Endothelial cell of umbilical vein (primary cell): Measurements from ENCODE around the gene DAB2IP. TPM values are rescaled to one million over a fixed set of nuclear protein-coding genes. Genes with fewer than 3 reads are reported as not detected.
"Not testable (repeated sequence)": the region's sequence is repeated elsewhere in the genome, so short reads cannot be mapped to it uniquely, and the experiment has no call there.

ENCODE experiments used
- BruUV-seq: library from RNA; stranded (reverse); fragments of 400-500 nt; replicated peaks from 2 replicates; lab custom pipeline; 2021; lab: Mats Ljungman, UMichigan
- CTCF ChIA-PET: fragments of 300-600, 350-600 bp; sonication (Branson Sonifier 250); formaldehyde crosslinking; loops from one replicate; lab custom pipeline; 2021; ENCODE audit warnings: antibody characterized with exemption, inconsistent platforms; lab: Charles Lee
- POLR2A ChIA-PET: fragments of 300-600, 350-600 bp; sonication (Branson Sonifier 250); formaldehyde crosslinking; loops from one replicate; lab custom pipeline; 2021; ENCODE audit warnings: antibody characterized with exemption, inconsistent platforms; lab: Charles Lee
- DNase-seq: peaks from one replicate; pipeline ENCODE4 v3.0.0-alpha.2; 2011; ENCODE audit warnings: low read depth, low spot score
- FAIRE-seq: peaks from 2 replicates; lab custom pipeline; 2011; peaks lifted over from hg19 to GRCh38; lab: Jason Lieb, UNC
- H2AFZ ChIP-seq: 2 replicates; pipeline ENCODE4 v1.6.0; 2012; ENCODE audit warnings: low read depth, low read length, control low read depth, inconsistent platforms
- H3K27ac ChIP-seq: 2 replicates; pipeline ENCODE4 v1.5.1; 2011; ENCODE audit warnings: low read depth, mild to moderate bottlenecking, control low read depth, low read length, moderate library complexity; ENCODE audit not compliant: insufficient read depth
- H3K27me3 ChIP-seq, 2 experiments: 2 replicates each; pipeline versions ENCODE4 v1.6.0 to v1.6.1; 2011; ENCODE audit warnings: low read length in 2 of 2, mixed read lengths in 1 of 2; ENCODE audit not compliant: control insufficient read depth in 2 of 2, insufficient read depth in 2 of 2
- H3K36me3 ChIP-seq, 2 experiments: 2 replicates in 1 of 2; 3 replicates in 1 of 2; pipeline ENCODE4 v1.5.1; 2011; ENCODE audit warnings: low read length in 2 of 2, mild to moderate bottlenecking in 1 of 2, moderate library complexity in 1 of 2; ENCODE audit not compliant: control insufficient read depth in 2 of 2, insufficient read depth in 2 of 2; ENCODE audit errors: extremely low read depth in 1 of 2
- H3K4me1 ChIP-seq: 3 replicates; pipeline ENCODE4 v1.5.1; 2011; ENCODE audit warnings: mild to moderate bottlenecking, low read length; ENCODE audit not compliant: control insufficient read depth, insufficient read depth; ENCODE audit errors: extremely low read depth
- H3K4me2 ChIP-seq: 2 replicates; pipeline ENCODE4 v1.6.1; 2011; ENCODE audit warnings: low read length, control low read depth, mixed read lengths; ENCODE audit not compliant: insufficient read depth
- H3K4me3 ChIP-seq, 3 experiments: fragments of 200-600 bp in 1 of 3; sonication (generic), shearing (Covaris generic) in 1 of 3; replicated peaks in 1 of 3; 2 replicates each; pipeline ENCODE4 v1.5.1; 2011 to 2016; ENCODE audit warnings: control low read depth in 3 of 3, low read length in 3 of 3, mild to moderate bottlenecking in 2 of 3, inconsistent platforms in 1 of 3, low read depth in 1 of 3, moderate library complexity in 1 of 3; ENCODE audit not compliant: insufficient read depth in 1 of 3
- H3K79me2 ChIP-seq: 2 replicates; pipeline ENCODE4 v1.6.0; 2012; ENCODE audit warnings: low read length, inconsistent platforms; ENCODE audit not compliant: control insufficient read depth, insufficient read depth
- H3K9ac ChIP-seq: replicated peaks from 2 replicates; pipeline ENCODE3; 2011; ENCODE audit warnings: low read length, control low read depth; ENCODE audit not compliant: insufficient read depth; ENCODE audit errors: extremely low read depth
- H3K9me1 ChIP-seq: replicated peaks from 3 replicates; pipeline ENCODE4 v1.6.0; 2011; ENCODE audit warnings: mild to moderate bottlenecking, low read length; ENCODE audit not compliant: control insufficient read depth, insufficient read depth; ENCODE audit errors: extremely low read depth
- H3K9me3 ChIP-seq: replicated peaks from 2 replicates; pipeline ENCODE4 v1.5.1; 2012; ENCODE audit warnings: low read length, inconsistent platforms; ENCODE audit not compliant: control insufficient read depth, insufficient read depth
- H4K20me1 ChIP-seq: replicated peaks from 2 replicates; pipeline ENCODE3; 2011; ENCODE audit warnings: mild to moderate bottlenecking, low read length; ENCODE audit not compliant: control insufficient read depth, insufficient read depth; ENCODE audit errors: extremely low read depth
- CTCF ChIP-seq, 2 donors: IDR thresholded peaks; 1 replicate in 1 of 2; 2 replicates in 1 of 2; pipeline ENCODE4 v1.5.1; 2011; ENCODE audit warnings: low read length in 2 of 2, mild to moderate bottlenecking in 2 of 2, moderate library complexity in 2 of 2, control low read depth in 1 of 2, inconsistent platforms in 1 of 2, low read depth in 1 of 2; ENCODE audit not compliant: insufficient read depth in 1 of 2; ENCODE audit errors: extremely low read depth in 1 of 2
- EZH2 ChIP-seq: IDR thresholded peaks from 2 replicates; pipeline ENCODE4 v1.6.1; 2012; ENCODE audit warnings: borderline replicate concordance, low read depth, mild to moderate bottlenecking, moderate library complexity, low read length, inconsistent platforms; ENCODE audit not compliant: severe bottlenecking
- FOS ChIP-seq: IDR thresholded peaks from 2 replicates; pipeline ENCODE4 v1.6.1; 2011; ENCODE audit warnings: mild to moderate bottlenecking, low read length, moderate library complexity, borderline replicate concordance; ENCODE audit not compliant: insufficient read depth
- GATA2 ChIP-seq: IDR thresholded peaks from 2 replicates; pipeline ENCODE4 v1.7.0; 2011; ENCODE audit warnings: low read depth, mild to moderate bottlenecking, moderate library complexity, mixed read lengths, low read length; ENCODE audit not compliant: insufficient read length, insufficient read depth
- JUN ChIP-seq: IDR thresholded peaks from 2 replicates; pipeline ENCODE4 v1.6.1; 2011; ENCODE audit warnings: borderline replicate concordance, low read depth; ENCODE audit not compliant: insufficient read length, insufficient read depth
- MAX ChIP-seq: IDR thresholded peaks from 2 replicates; pipeline ENCODE4 v1.6.1; 2011; ENCODE audit not compliant: insufficient read depth, insufficient read length
- MYC ChIP-seq: IDR thresholded peaks from one replicate; pipeline ENCODE4 v1.6.1; 2011; ENCODE audit warnings: mild to moderate bottlenecking, low read depth, low read length
- POLR2A ChIP-seq: IDR thresholded peaks from 2 replicates; pipeline ENCODE4 v1.6.1; 2012; ENCODE audit warnings: low read depth, mild to moderate bottlenecking, control low read depth, low read length
- POLR2AphosphoS5 ChIP-seq: IDR thresholded peaks from 2 replicates; pipeline ENCODE4 v1.6.1; 2012; ENCODE audit warnings: low read depth, mild to moderate bottlenecking, control low read depth, low read length, moderate library complexity; ENCODE audit not compliant: insufficient read depth
- dilution Hi-C: fragments of 300-500 bp; cut with MboI; formaldehyde crosslinking; loops from one replicate; pipeline ENCODE4 v1.15.0; 2019; ENCODE audit warnings: low sequenced_read_pairs; ENCODE audit not compliant: extremely low pct_ligation_motif_present
- intact Hi-C: fragments of 100-400 bp; cut with micrococcal nuclease; formaldehyde crosslinking; loops from one replicate; pipeline ENCODE4 v1.10.0; 2022
- polyA plus RNA-seq, 4 experiments: library from polyadenylated mRNA; depleted of rRNA in 3 of 4; stranded (reverse) in 3 of 4; unstranded in 1 of 4; fragments of >200 nt; gene quantifications; 2 replicates each; pipeline versions ENCODE4 v1.2.1 to v1.2.3, GENCODE V29; 2011 to 2012; ENCODE audit warnings: missing spikeins in 1 of 4
- total RNA-seq: library from RNA; stranded (reverse); gene quantifications from 2 replicates; pipeline ENCODE4 v1.2.3, GENCODE V29; 2021

The DAB2IP gene
- total and polyA plus RNA-seq, 2 donors (not counting 3 experiments of a cell fraction or from before 2014, with no cell fraction given), result 29.2 to 53.6 TPM

- TF ChIP-seq JUN, result no peak
- TF ChIP-seq MYC, result no peak
- TF ChIP-seq GATA2, result no peak
- no peak for TF ChIP-seq MAX
- no peak for TF ChIP-seq FOS
- no peak for TF ChIP-seq POLR2A
- no peak for TF ChIP-seq POLR2AphosphoS5
- no peak for TF ChIP-seq EZH2
- TF ChIP-seq CTCF (IDR thresholded peaks at IDR 0.05; ENCODE audit: extremely low read depth in 1 of 2, insufficient read depth in 1 of 2, low read depth in 1 of 2, low read length in 2 of 2), result no peak
- Histone ChIP-seq H3K9ac (no peak overlapping the region), H3K27ac (no peak overlapping the region)
Measured at GRCh38 chr9:121790841-121791240, 139.4 kb downstream of the DAB2IP start.

GRCh38 chr9:121792476-121792875 is 141.0 kb downstream of the DAB2IP start:
- H3K4me1 ChIP-seq, H3K27ac ChIP-seq, CTCF ChIA-PET, H3K9me3 ChIP-seq, H3K79me2 ChIP-seq, BruUV-seq, DNase-seq, FAIRE-seq, POLR2A ChIA-PET, H3K4me2 ChIP-seq, H3K4me3 ChIP-seq, dilution Hi-C loops, H3K27me3 ChIP-seq, H4K20me1 ChIP-seq, H2AFZ ChIP-seq, H3K9ac ChIP-seq, intact Hi-C loops, H3K9me1 ChIP-seq, H3K36me3 ChIP-seq: not testable (repeated sequence)

More at GRCh38 chr9:121790841-121791240, 139.4 kb downstream of the DAB2IP start:
- H3K9me3 ChIP-seq, result no peaks in the 10 kb centered on the region
- no peaks in the 10 kb centered on the region for H3K9me1 ChIP-seq
- dilution Hi-C loops, result no loop called here
- H2AFZ ChIP-seq, result no peak overlapping the region
- DNase-seq (no peak), FAIRE-seq (no peak)
- H3K36me3 ChIP-seq, result peaks cover 0 to 3% of the 10 kb centered on the region in 2 experiments
- H3K4me3 ChIP-seq, result no peak overlapping the region
- H3K27me3 ChIP-seq, result no peaks in the 10 kb centered on the region
- CTCF ChIA-PET, result no interaction called here
- no peaks in the 10 kb centered on the region for H3K4me1 ChIP-seq
- POLR2A ChIA-PET, result no interaction called here
- no TSS peak for BruUV-seq
- intact Hi-C loops, result no loop called here
- no peaks in the 10 kb centered on the region for H4K20me1 ChIP-seq
- no peak overlapping the region for H3K4me2 ChIP-seq
- no peaks in the 10 kb centered on the region for H3K79me2 ChIP-seq

- H4K20me1 ChIP-seq, H2AFZ ChIP-seq, dilution Hi-C loops, DNase-seq, H3K9me1 ChIP-seq, H3K27me3 ChIP-seq, FAIRE-seq, intact Hi-C loops, H3K4me1 ChIP-seq, H3K4me2 ChIP-seq, POLR2A ChIA-PET, H3K27ac ChIP-seq, H3K9ac ChIP-seq, H3K4me3 ChIP-seq, H3K79me2 ChIP-seq, BruUV-seq, H3K36me3 ChIP-seq, H3K9me3 ChIP-seq, CTCF ChIA-PET: not testable (repeated sequence)
Measured at GRCh38 chr9:121794334-121794733, 142.9 kb downstream of the DAB2IP start.
